ENCODE results near the gene LIPT1.
A peak's percentile ranks its signal among the peaks of the same experiment; 100 is the strongest.

The LIPT1 gene

DNA sequence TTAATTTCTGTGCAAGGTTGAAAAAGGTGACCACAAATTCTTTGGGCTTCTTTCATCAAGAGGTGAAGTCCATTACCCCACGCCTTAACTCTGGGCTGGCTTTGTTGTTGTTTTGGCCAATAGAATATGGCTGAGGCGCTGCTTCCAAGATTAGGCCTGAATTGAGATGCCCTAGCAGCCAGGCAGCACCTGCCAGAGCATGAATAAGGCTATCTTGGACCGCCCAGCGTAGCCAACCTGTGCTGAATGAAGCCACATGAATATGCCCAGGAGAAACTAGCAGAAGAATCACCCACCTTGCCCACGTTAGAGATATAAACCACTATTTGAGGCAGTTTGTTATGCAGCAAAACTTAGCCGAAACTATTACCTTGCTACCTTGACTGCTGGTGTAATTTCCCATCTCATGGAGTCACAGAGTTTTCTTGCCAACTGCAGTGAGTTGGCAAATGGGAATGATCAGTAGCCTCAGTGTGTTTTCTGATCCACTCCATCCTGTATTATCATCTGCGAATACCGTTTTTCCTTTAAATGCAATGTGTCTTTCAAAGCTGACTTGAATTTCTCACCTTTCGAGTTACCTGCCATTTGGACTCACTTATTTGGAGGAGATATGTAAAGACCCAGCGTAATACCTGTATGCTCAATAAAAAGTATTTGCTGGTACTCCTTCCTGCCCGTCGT is 704 bp upstream of the LIPT1 start:
- Histone ChIP-seq H3K79me2 (peaks cover 2% of the 10 kb centered on the region), H3K4me3 (ENCODE audit: low read depth, low read length) (peak overlapping the region; percentile 85), H3K27ac (peak overlapping the region; percentile 72), H2AFZ (peak overlapping the region; percentile 96), H3K9me3 (ENCODE audit: control insufficient read depth, low read length) (no peaks in the 10 kb centered on the region), H3K27me3 (ENCODE audit: control insufficient read depth, insufficient read depth, low read length) (no peaks in the 10 kb centered on the region), H3K4me1 (peaks cover 11% of the 10 kb centered on the region), H3K9ac (peak overlapping the region; percentile 21), H3K4me2 (ENCODE audit: low read length) (peak overlapping the region; percentile 75), H3K36me3 (ENCODE audit: control insufficient read depth, insufficient read depth, low read length) (no peaks in the 10 kb centered on the region)
- TF ChIP-seq, protein P1, sequence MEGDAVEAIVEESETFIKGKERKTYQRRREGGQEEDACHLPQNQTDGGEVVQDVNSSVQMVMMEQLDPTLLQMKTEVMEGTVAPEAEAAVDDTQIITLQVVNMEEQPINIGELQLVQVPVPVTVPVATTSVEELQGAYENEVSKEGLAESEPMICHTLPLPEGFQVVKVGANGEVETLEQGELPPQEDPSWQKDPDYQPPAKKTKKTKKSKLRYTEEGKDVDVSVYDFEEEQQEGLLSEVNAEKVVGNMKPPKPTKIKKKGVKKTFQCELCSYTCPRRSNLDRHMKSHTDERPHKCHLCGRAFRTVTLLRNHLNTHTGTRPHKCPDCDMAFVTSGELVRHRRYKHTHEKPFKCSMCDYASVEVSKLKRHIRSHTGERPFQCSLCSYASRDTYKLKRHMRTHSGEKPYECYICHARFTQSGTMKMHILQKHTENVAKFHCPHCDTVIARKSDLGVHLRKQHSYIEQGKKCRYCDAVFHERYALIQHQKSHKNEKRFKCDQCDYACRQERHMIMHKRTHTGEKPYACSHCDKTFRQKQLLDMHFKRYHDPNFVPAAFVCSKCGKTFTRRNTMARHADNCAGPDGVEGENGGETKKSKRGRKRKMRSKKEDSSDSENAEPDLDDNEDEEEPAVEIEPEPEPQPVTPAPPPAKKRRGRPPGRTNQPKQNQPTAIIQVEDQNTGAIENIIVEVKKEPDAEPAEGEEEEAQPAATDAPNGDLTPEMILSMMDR (IDR thresholded peaks at IDR 0.05), result no peak

DNA sequence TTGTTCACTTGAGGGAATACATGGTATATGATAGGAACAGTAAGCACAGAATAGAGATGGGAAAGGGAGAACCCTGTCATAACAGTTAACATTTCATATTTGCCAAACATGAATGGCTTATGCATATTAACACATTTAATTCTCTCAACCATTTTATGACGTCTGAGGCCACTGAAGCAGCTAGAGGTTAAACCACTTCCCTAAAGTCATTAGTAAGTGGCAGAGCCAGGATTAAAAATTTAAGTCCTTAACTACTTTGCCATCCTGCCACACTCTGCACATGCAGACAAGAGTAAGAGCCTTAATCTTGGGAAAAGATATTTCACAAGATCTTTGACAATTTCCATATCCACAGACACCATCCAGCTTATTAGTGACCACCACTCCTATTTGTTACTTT is 2.1 kb downstream of the LIPT1 start:
- Histone ChIP-seq H3K27me3 (ENCODE audit: control insufficient read depth, insufficient read depth, low read length) (no peaks in the 10 kb centered on the region), H3K9me3 (ENCODE audit: control insufficient read depth, low read length) (no peaks in the 10 kb centered on the region), H3K79me2 (peaks cover 7% of the 10 kb centered on the region), H2AFZ (no peak overlapping the region), H3K4me3 (ENCODE audit: low read depth, low read length) (no peak overlapping the region), H3K4me1 (peaks cover 11% of the 10 kb centered on the region), H3K36me3 (ENCODE audit: control insufficient read depth, insufficient read depth, low read length) (no peaks in the 10 kb centered on the region), H3K4me2 (ENCODE audit: low read length) (no peak overlapping the region), H3K9ac (no peak overlapping the region), H3K27ac (no peak overlapping the region)
- TF ChIP-seq, protein P1 (IDR thresholded peaks at IDR 0.05), result no peak

DNA sequence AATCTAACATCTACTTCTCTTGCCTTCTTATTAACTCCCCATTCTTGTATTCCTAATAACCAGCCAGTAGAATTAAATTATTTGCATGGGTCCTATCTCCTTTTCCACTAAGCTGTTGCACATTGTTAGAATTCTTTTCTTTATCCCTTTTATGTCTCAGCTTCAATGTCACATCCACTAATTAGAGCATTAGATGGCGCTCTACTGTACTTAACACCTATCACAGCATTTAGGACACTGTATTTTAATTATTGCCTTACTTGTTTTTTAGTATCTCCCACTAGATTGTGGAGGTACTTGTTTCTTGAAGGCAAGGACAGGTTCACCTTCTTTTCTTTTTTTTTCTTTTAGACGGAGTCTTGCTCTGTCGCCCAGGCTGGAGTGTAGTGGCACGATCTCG is 3.8 kb downstream of the LIPT1 start:
- Histone ChIP-seq H3K4me1 (peaks cover 11% of the 10 kb centered on the region), H3K9ac (no peak overlapping the region), H3K79me2 (peaks cover 7% of the 10 kb centered on the region), H3K27ac (no peak overlapping the region), H3K36me3 (ENCODE audit: control insufficient read depth, insufficient read depth, low read length) (no peaks in the 10 kb centered on the region), H2AFZ (no peak overlapping the region), H3K9me3 (ENCODE audit: control insufficient read depth, low read length) (no peaks in the 10 kb centered on the region), H3K4me2 (ENCODE audit: low read length) (no peak overlapping the region), H3K27me3 (ENCODE audit: control insufficient read depth, insufficient read depth, low read length) (no peaks in the 10 kb centered on the region), H3K4me3 (ENCODE audit: low read depth, low read length) (no peak overlapping the region)
- TF ChIP-seq, protein P1 (IDR thresholded peaks at IDR 0.05), result no peak

DNA sequence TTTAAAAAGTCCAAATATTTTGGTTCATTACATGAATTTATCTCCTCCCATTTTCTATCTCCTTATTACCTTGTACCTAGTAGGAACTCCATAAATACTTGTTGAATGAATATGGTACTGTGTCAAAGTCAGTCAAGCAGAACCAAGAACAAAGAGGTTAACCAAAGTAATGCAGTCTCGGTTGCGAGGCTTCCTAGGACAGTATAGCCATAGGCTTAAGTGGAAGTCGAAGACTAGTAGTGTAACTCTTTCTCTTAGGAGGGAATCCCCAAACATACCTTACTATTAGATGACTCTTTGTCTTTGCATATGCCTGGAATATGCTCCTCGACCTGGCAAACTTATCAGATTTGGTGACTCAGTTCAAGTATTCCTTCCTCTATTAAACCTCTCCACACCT is 4.8 kb downstream of the LIPT1 start:
- Histone ChIP-seq H3K9ac (no peak overlapping the region), H3K27ac (no peak overlapping the region), H3K27me3 (ENCODE audit: control insufficient read depth, insufficient read depth, low read length) (no peaks in the 10 kb centered on the region), H3K36me3 (ENCODE audit: control insufficient read depth, insufficient read depth, low read length) (no peaks in the 10 kb centered on the region), H3K4me3 (ENCODE audit: low read depth, low read length) (no peak overlapping the region), H3K4me2 (ENCODE audit: low read length) (no peak overlapping the region), H3K79me2 (peaks cover 7% of the 10 kb centered on the region), H3K9me3 (ENCODE audit: control insufficient read depth, low read length) (no peaks in the 10 kb centered on the region), H2AFZ (no peak overlapping the region), H3K4me1 (peaks cover 9% of the 10 kb centered on the region)
- TF ChIP-seq, protein P1 (IDR thresholded peaks at IDR 0.05), result no peak

DNA sequence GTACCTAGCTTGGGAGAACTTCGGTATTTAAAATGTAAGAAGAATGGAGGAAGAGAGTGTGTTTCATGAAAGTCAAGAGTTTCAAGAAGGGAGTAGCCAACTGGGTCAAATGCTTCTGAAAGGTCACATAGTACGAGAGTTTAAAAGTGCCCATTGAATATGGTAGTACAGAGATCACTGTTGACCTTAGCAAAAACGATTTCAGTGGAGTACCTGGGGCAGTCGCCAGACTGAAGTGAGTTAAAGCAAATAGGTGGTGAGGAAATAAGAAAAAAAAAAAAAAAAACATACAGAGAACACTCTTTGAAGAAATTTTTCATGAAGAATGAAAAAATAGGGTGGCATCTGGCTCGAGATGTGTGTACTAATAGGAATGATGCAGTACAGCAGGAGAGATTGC is 11.5 kb downstream of the LIPT1 start:
- H3K36me3 ChIP-seq (ENCODE audit: control insufficient read depth, insufficient read depth, low read length), result no peaks in the 10 kb centered on the region
- no peaks in the 10 kb centered on the region for H3K9me3 ChIP-seq (ENCODE audit: control insufficient read depth, low read length)
- H3K27me3 ChIP-seq (ENCODE audit: control insufficient read depth, insufficient read depth, low read length), result no peaks in the 10 kb centered on the region
- no peak overlapping the region for H2AFZ ChIP-seq
- H3K27ac ChIP-seq, result no peak overlapping the region
- TF ChIP-seq, protein P1 (IDR thresholded peaks at IDR 0.05), result no peak
- no peaks in the 10 kb centered on the region for H3K79me2 ChIP-seq
- no peak overlapping the region for H3K9ac ChIP-seq
- H3K4me1 ChIP-seq, result no peaks in the 10 kb centered on the region
- H3K4me2 ChIP-seq (ENCODE audit: low read length), result no peak overlapping the region
- H3K4me3 ChIP-seq (ENCODE audit: low read depth, low read length), result no peak overlapping the region
